Epithelial cell of proximal tubule (primary cell): ENCODE measurements around the gene LRP5. TPM values are rescaled to one million over a fixed set of nuclear protein-coding genes. Genes with fewer than 3 reads are reported as not detected.

ENCODE experiments used
- DNase-seq: peaks from one replicate; pipeline ENCODE4 v3.0.0-alpha.2; 2011; ENCODE audit warnings: low read depth
- H3K4me3 ChIP-seq: 2 replicates; pipeline ENCODE4 v1.5.1; 2011; ENCODE audit warnings: low read depth, mild to moderate bottlenecking, low read length
- total RNA-seq: library from RNA; depleted of rRNA; stranded (reverse); fragments of >200 nt; gene quantifications from 2 replicates; pipeline ENCODE4 v1.2.3, GENCODE V29; 2015
- TF ChIP-seq, protein P1 (sequence below): conservative IDR thresholded peaks from 2 replicates; pipeline ENCODE4 v1.5.1; 2012; ENCODE audit warnings: low read depth, mild to moderate bottlenecking, low read length

The LRP5 gene
- total RNA-seq, 1 donor from 2014 or later, result 22.4 TPM

DNA sequence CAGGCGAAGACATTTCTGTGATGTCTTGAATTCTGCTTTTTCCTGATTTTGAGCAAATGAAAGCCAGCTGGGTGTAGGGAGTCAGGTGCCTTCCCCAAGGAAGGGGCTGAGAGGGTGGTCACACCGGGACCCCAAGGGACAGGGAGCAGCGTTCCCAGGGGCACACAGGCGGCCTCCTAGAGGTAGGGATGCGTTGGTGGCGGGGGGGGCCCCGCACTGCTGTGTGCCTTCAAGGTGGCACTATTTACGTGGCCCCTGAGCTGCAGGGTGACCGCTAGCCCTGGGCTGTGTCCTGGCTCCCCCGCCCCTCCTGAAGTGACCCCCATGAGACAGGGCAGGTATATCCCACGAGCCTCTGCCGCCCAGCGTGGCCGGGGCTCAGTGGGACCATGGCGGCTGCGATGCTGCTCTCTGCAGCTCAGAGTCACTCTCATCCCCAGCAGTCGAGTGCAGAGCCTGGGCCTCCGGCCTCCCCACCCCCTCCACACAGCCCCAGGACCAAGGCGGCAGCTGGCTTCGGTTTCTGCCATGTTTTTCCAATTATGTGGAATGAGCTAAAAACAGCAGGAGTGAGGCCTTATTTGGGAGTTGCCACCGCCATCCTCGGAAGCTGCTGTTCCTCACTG is 60.9 kb downstream of the LRP5 start:
- TF ChIP-seq, protein P1, sequence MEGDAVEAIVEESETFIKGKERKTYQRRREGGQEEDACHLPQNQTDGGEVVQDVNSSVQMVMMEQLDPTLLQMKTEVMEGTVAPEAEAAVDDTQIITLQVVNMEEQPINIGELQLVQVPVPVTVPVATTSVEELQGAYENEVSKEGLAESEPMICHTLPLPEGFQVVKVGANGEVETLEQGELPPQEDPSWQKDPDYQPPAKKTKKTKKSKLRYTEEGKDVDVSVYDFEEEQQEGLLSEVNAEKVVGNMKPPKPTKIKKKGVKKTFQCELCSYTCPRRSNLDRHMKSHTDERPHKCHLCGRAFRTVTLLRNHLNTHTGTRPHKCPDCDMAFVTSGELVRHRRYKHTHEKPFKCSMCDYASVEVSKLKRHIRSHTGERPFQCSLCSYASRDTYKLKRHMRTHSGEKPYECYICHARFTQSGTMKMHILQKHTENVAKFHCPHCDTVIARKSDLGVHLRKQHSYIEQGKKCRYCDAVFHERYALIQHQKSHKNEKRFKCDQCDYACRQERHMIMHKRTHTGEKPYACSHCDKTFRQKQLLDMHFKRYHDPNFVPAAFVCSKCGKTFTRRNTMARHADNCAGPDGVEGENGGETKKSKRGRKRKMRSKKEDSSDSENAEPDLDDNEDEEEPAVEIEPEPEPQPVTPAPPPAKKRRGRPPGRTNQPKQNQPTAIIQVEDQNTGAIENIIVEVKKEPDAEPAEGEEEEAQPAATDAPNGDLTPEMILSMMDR, result no peak
- DNase-seq, result no peak
- H3K4me3 ChIP-seq, result no peak overlapping the region

GRCh38 chr11:68373815-68374501 is 61.6 kb downstream of the LRP5 start:
- no peak overlapping the region for H3K4me3 ChIP-seq
- DNase-seq, result no peak
- TF ChIP-seq, protein P1, result no peak

- DNase-seq, result no peak
- TF ChIP-seq, protein P1, result no peak
- H3K4me3 ChIP-seq, result no peak overlapping the region
These were observed 62.1 kb downstream of the LRP5 start for GRCh38 chr11:68374531-68374930.

GRCh38 chr11:68375337-68375736 is 62.9 kb downstream of the LRP5 start:
- no peak overlapping the region for H3K4me3 ChIP-seq
- DNase-seq, result no peak
- TF ChIP-seq, protein P1, result no peak

GRCh38 chr11:68375766-68376165 is 63.4 kb downstream of the LRP5 start:
- DNase-seq, result no peak
- H3K4me3 ChIP-seq, result no peak overlapping the region
- TF ChIP-seq, protein P1, result no peak

DNA sequence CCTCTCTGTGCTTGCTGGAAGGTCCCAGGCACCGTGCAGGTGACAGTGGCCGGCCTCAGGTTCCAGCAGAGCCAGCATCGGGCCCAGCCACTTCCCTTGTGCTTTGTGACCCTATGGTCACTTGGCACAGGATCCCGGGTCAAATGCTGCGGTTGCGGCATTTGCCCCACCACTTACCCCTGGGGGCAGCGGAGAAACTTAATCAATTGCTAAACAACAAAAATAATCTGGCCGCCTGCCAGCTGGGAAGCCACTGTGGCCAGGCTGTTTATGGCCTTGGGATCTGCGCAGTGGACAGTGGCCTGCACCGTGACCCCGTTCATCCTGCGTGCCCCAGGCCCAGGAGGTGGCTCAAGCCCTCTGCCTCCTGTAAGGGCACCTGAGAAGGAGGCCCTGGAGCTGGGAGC is 65.0 kb downstream of the LRP5 start:
- H3K4me3 ChIP-seq, result no peak overlapping the region
- DNase-seq, result no peak
- TF ChIP-seq, protein P1, result no peak

- TF ChIP-seq, protein P1, result no peak
- DNase-seq, result no peak
- H3K4me3 ChIP-seq, result no peak overlapping the region
These were observed 66.8 kb downstream of the LRP5 start for GRCh38 chr11:68379206-68379605.
